HG03103 (cell line): ENCODE results near the gene ECHS1.
A peak's percentile ranks its signal among the peaks of the same experiment; 100 is the strongest.
"Not testable (repeated sequence)": the region's sequence is repeated elsewhere in the genome, so short reads cannot be mapped to it uniquely, and the experiment has no call there.

Experiments
- ATAC-seq: cut with Tn5 transposase; IDR thresholded peaks from one replicate; pipeline ENCODE4 v1.9.1; 2021; ENCODE audit warnings: low read depth; ENCODE audit not compliant: unreplicated experiment

ECHS1 gene

GRCh38 chr10:133373174-133374090 is at the start of gene ECHS1:
Gene ECHS1, minus strand, starts transcription at chr10:133373354. Its CDS starts 21 bp downstream, at chr10:133373333.
- ATAC-seq, result peak; percentile 95

- no peak for ATAC-seq
Measured at GRCh38 chr10:133422223-133422806, 49.2 kb upstream of the ECHS1 start.

GRCh38 chr10:133421336-133422222 is 48.4 kb upstream of the ECHS1 start:
- ATAC-seq, result no peak

GRCh38 chr10:133420579-133420978 is 47.4 kb upstream of the ECHS1 start:
- no peak for ATAC-seq

GRCh38 chr10:133420028-133420427 is 46.9 kb upstream of the ECHS1 start:
- no peak for ATAC-seq

GRCh38 chr10:133419211-133419950 is 46.2 kb upstream of the ECHS1 start:
- no peak for ATAC-seq

- no peak for ATAC-seq
Measured at GRCh38 chr10:133418289-133418993, 45.3 kb upstream of the ECHS1 start.

- ATAC-seq, result no peak
Measured at GRCh38 chr10:133415752-133416151, 42.6 kb upstream of the ECHS1 start.

GRCh38 chr10:133414401-133414800 is 41.2 kb upstream of the ECHS1 start:
- ATAC-seq, result not testable (repeated sequence)

- ATAC-seq, result no peak
Measured at GRCh38 chr10:133412381-133412711, 39.2 kb upstream of the ECHS1 start.

GRCh38 chr10:133411523-133412380 is 38.6 kb upstream of the ECHS1 start:
- ATAC-seq, result no peak

- peak; percentile 45 for ATAC-seq
Measured at GRCh38 chr10:133405844-133406527, 32.8 kb upstream of the ECHS1 start.

GRCh38 chr10:133405272-133405671 is 32.1 kb upstream of the ECHS1 start:
- no peak for ATAC-seq

- ATAC-seq, result no peak
Measured at GRCh38 chr10:133403784-133404183, 30.6 kb upstream of the ECHS1 start.

- ATAC-seq, result no peak
Measured at GRCh38 chr10:133403359-133403758, 30.2 kb upstream of the ECHS1 start.

GRCh38 chr10:133401981-133402725 is 29.0 kb upstream of the ECHS1 start:
- no peak for ATAC-seq

GRCh38 chr10:133401500-133401899 is 28.3 kb upstream of the ECHS1 start:
- ATAC-seq, result no peak
